Mammary epithelial cell (primary cell): ENCODE measurements around the gene TOMM40L.

Experiments
- EZH2 ChIP-seq: IDR thresholded peaks from 2 replicates; pipeline ENCODE4 v1.6.1; 2012; ENCODE audit warnings: low read length, inconsistent platforms, borderline replicate concordance
- TF ChIP-seq, protein P1 (sequence below), 2 donors: IDR thresholded peaks in 1 of 2; conservative IDR thresholded peaks in 1 of 2; 2 replicates each; pipeline ENCODE4 v1.5.1; 2011 to 2012; ENCODE audit warnings: inconsistent platforms in 2 of 2, low read length in 2 of 2, mild to moderate bottlenecking in 2 of 2, control low read depth in 1 of 2, low read depth in 1 of 2; ENCODE audit not compliant: insufficient read depth in 1 of 2; ENCODE audit errors: extremely low read depth in 1 of 2

DNA sequence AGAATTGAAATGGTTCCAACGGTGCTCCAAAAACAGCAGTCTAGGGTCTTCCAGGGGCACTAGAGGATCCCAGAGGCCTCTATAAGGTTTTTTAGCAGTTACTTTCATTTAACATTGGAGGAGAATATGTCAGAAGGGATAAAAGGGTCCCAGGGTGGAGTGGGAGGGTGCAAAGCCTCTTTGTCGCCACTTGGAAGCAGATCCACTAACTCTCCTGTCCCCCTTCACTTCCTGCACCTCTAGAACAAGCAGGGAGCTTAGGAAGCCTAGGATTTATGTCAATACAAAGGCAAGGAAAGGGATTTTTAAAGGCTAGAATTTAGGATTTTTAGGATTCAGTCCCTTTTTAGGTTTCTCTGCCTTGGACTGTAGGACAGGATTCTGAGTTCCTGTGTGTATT is 41.0 kb downstream of the TOMM40L start:
- TF ChIP-seq EZH2: no peak
- TF ChIP-seq, protein P1, sequence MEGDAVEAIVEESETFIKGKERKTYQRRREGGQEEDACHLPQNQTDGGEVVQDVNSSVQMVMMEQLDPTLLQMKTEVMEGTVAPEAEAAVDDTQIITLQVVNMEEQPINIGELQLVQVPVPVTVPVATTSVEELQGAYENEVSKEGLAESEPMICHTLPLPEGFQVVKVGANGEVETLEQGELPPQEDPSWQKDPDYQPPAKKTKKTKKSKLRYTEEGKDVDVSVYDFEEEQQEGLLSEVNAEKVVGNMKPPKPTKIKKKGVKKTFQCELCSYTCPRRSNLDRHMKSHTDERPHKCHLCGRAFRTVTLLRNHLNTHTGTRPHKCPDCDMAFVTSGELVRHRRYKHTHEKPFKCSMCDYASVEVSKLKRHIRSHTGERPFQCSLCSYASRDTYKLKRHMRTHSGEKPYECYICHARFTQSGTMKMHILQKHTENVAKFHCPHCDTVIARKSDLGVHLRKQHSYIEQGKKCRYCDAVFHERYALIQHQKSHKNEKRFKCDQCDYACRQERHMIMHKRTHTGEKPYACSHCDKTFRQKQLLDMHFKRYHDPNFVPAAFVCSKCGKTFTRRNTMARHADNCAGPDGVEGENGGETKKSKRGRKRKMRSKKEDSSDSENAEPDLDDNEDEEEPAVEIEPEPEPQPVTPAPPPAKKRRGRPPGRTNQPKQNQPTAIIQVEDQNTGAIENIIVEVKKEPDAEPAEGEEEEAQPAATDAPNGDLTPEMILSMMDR (conservative IDR thresholded peaks at IDR 0.05 in 1 of 2, IDR thresholded peaks at IDR 0.05 in 1 of 2; ENCODE audit: extremely low read depth in 1 of 2, insufficient read depth in 1 of 2, low read depth in 1 of 2, low read length in 2 of 2): no peak
